ENCODE results near the gene UNC13B. TPM values are rescaled to one million over a fixed set of nuclear protein-coding genes. Genes with fewer than 3 reads are reported as not detected.

The UNC13B gene
- polyA plus RNA-seq, 1 experiment: 12.5 TPM

DNA sequence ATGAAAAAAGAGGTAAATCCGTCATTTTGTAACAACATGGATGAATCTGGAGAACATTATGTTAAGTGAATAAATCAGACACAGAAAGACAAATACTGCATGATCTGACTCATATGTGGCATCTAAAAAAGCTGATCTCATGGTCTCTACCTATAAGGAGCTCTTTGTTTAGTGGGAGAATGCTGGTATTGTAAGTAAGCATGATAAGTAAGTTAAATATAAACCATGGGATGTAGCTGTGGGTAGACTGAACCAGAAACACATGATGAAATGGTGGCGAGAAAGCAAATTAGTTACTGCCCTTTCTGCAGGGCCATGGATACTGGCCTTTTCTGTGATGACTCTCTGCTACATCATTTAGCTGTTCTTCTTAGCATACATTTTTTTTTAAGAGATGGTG is 261.7 kb downstream of the UNC13B start:
- no peaks in the 10 kb centered on the region for H3K9me3 ChIP-seq (ENCODE audit: control insufficient read depth, insufficient read depth, low read length)
- no peaks in the 10 kb centered on the region for H3K27me3 ChIP-seq (ENCODE audit: control insufficient read depth, insufficient read depth, low read length)
- no peak overlapping the region for H3K4me3 ChIP-seq (ENCODE audit: low read depth, low read length)
- no peak overlapping the region for H3K27ac ChIP-seq (ENCODE audit: low read depth, low read length)
- ChIA-PET POLR2A (no interaction called here), CTCF (no interaction called here)
- no peak for DNase-seq (ENCODE audit: low read depth, low spot score)
- no peak for TF ChIP-seq CTCF (IDR thresholded peaks at IDR 0.05; ENCODE audit: low read depth, low read length)

DNA sequence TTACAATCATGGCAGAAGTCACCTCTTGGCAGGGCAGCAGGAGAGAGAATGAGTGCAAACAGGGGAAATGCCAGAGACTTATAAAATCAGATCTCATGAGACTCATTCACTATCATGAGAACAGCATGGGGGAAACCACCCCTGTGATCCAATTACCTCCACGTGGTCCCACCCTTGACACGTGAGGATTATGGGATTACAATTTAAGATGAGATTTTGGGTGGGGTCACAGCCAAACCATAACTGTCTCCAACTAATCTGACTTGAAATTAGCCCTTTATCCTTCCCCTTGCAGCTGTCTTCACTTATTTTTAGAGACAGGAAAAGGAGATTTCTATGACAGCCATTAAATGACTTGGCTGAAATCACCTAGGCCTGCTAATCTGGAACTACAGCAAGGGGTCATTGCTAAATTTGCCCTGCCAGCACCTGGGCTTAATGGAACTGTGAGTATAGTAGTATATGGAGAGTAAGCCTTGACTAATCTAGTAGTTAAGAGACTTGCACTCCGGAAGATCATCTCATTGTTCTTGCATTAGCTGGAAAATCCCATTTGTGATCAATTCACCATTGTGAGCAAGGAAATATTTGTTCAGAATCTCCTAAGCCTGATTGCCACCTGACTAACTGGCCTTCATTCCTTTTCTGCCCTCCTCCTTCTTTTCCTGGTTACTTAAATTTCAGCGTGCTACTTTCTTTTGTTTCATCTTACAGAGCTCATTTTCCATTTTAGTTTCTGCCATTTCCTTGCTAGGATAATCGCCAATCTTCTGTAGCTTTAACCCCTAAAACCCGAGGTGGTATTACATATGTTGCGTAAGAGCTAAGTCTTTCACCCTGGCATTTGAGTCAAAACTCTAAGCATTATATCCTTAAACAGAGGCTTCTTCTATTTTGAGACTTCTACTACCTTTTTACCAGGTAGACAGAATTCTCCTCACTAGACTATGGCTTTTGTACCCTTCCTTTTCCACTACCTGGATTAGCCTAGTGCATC is 262.8 kb downstream of the UNC13B start:
- Histone ChIP-seq H3K9me3 (ENCODE audit: control insufficient read depth, insufficient read depth, low read length) (no peaks in the 10 kb centered on the region), H3K27me3 (ENCODE audit: control insufficient read depth, insufficient read depth, low read length) (no peaks in the 10 kb centered on the region), H3K4me3 (ENCODE audit: low read depth, low read length) (no peak overlapping the region), H3K27ac (ENCODE audit: low read depth, low read length) (no peak overlapping the region)
- no peak for DNase-seq (ENCODE audit: low read depth, low spot score)
- ChIA-PET CTCF (no interaction called here), POLR2A (no interaction called here)
- TF ChIP-seq CTCF (IDR thresholded peaks at IDR 0.05; ENCODE audit: low read depth, low read length): no peak

DNA sequence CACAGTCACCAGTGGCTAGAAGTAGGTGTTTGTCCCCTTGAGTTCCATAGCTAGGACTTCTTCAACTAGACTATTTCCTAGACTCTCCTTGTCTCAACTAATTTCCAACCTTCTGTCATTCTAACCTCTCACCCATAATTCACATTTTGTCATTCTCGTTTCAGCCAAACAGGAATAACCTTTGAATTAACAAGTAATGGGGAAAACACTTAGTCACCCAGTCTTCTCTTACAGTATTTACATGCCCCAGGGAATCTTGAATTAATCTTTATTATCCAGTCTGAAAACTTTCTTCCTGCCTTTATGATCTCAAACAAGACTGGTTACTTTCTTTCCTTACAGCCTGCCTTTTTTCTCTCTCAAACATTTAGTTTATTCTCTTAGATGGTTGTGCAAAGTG is 264.8 kb downstream of the UNC13B start:
- no peak overlapping the region for H3K27ac ChIP-seq (ENCODE audit: low read depth, low read length)
- CTCF ChIA-PET: no interaction called here
- TF ChIP-seq CTCF (IDR thresholded peaks at IDR 0.05; ENCODE audit: low read depth, low read length): no peak
- H3K27me3 ChIP-seq (ENCODE audit: control insufficient read depth, insufficient read depth, low read length): no peaks in the 10 kb centered on the region
- no peaks in the 10 kb centered on the region for H3K9me3 ChIP-seq (ENCODE audit: control insufficient read depth, insufficient read depth, low read length)
- no peak for DNase-seq (ENCODE audit: low read depth, low spot score)
- no peak overlapping the region for H3K4me3 ChIP-seq (ENCODE audit: low read depth, low read length)
- POLR2A ChIA-PET: no interaction called here

DNA sequence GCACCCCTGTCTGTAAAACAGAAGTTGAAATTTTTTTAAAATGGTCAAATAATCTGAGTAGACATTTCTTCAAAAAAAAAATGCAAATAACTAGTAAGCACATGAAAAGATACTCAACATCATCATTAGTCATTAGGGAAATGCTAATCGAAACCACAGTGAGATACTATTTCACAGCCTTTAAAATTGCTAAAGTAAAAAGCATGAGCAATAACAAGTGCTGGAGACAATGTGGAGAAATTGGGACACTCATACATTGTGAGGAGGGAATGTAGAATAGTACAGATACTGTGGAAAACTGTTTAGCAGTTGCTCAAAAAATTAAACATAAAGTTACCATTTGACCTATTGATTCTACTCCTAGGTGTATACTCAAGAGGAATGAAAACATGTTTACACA is 269.7 kb downstream of the UNC13B start:
- Histone ChIP-seq H3K9me3 (ENCODE audit: control insufficient read depth, insufficient read depth, low read length) (no peaks in the 10 kb centered on the region), H3K4me3 (ENCODE audit: low read depth, low read length) (no peak overlapping the region), H3K27ac (ENCODE audit: low read depth, low read length) (no peak overlapping the region), H3K27me3 (ENCODE audit: control insufficient read depth, insufficient read depth, low read length) (no peaks in the 10 kb centered on the region)
- POLR2A ChIA-PET: no interaction called here
- CTCF ChIA-PET: interaction anchor here (0.6 kb wide), 1 partner anchor 47 kb away, joined by 3 read pairs; no protein-coding TSS in a partner anchor
- no peak for TF ChIP-seq CTCF (IDR thresholded peaks at IDR 0.05; ENCODE audit: low read depth, low read length)
- DNase-seq (ENCODE audit: low read depth, low spot score): no peak

- Histone ChIP-seq H3K4me3 (ENCODE audit: low read depth, low read length) (no peak overlapping the region), H3K27me3 (ENCODE audit: control insufficient read depth, insufficient read depth, low read length) (no peaks in the 10 kb centered on the region), H3K27ac (ENCODE audit: low read depth, low read length) (no peak overlapping the region), H3K9me3 (ENCODE audit: control insufficient read depth, insufficient read depth, low read length) (no peaks in the 10 kb centered on the region)
- no peak for TF ChIP-seq CTCF (IDR thresholded peaks at IDR 0.05; ENCODE audit: low read depth, low read length)
- CTCF ChIA-PET: interaction anchor here (0.6 kb wide), 1 partner anchor 48 kb away, joined by 3 read pairs; no protein-coding TSS in a partner anchor
- POLR2A ChIA-PET: no interaction called here
- DNase-seq (ENCODE audit: low read depth, low spot score): no peak
Observed at GRCh38 chr9:35432076-35432475, 270.3 kb downstream of the UNC13B start.

Data from AG04450 (cell line).